K562 (cell line): ENCODE measurements around the gene HLTF. TPM values are rescaled to one million over a fixed set of nuclear protein-coding genes. Genes with fewer than 3 reads are reported as not detected.

Experiments used
- ATAC-seq: fragments of 200-7000 bp; cut with Tn5 transposase; 3 replicates; pipeline ENCODE4 v1.9.1; 2020; ENCODE audit warnings: moderate library complexity
- BruUV-seq: library from RNA; stranded (reverse); fragments of 400-500 nt; replicated peaks from 2 replicates; lab custom pipeline; 2021; lab: Mats Ljungman, UMichigan
- CTCF ChIA-PET: fragments of 300-600 bp; formaldehyde crosslinking; extraction: SDS; loops from one replicate; lab custom pipeline; 2021; ENCODE audit warnings: low intra/inter-chr PET ratio; lab: Yijun Ruan, JAX
- POLR2A ChIA-PET: fragments of 300-600, 350-650 bp; sonication (Branson Sonifier 250); formaldehyde crosslinking; extraction: SDS; loops from one replicate; lab custom pipeline; 2021; ENCODE audit warnings: antibody characterized with exemption, inconsistent platforms; lab: Yijun Ruan, JAX
- DNase-seq, 4 experiments: peaks; one replicate each; pipeline versions ENCODE4 v3.0.0 to v3.0.0-alpha.2; 2011 to 2018; ENCODE audit warnings: low spot score in 3 of 4, mixed read lengths in 3 of 4; ENCODE audit errors: extremely low read depth in 1 of 4
- FAIRE-seq: peaks from 2 replicates; lab custom pipeline; 2011; peaks lifted over from hg19 to GRCh38; lab: Jason Lieb, UNC
- H2AFZ ChIP-seq: 2 replicates; pipeline ENCODE4 v1.6.0; 2011; ENCODE audit warnings: low read depth, low read length, control low read depth, inconsistent platforms
- H3K27ac ChIP-seq: fragments of 200-600 bp; 3 replicates; pipeline ENCODE4 v1.8.0; 2011; ENCODE audit warnings: low read depth, mild to moderate bottlenecking, control low read depth, inconsistent platforms, low read length, moderate library complexity, mixed read lengths; ENCODE audit errors: extremely low read depth
- H3K27me3 ChIP-seq, 2 experiments: fragments of 300-600 bp in 1 of 2; 2 replicates in 1 of 2; 3 replicates in 1 of 2; pipeline versions ENCODE4 v1.6.0 to v1.8.0; 2011; ENCODE audit warnings: inconsistent platforms in 2 of 2, low read length in 2 of 2, mild to moderate bottlenecking in 1 of 2, mixed read lengths in 1 of 2, moderate library complexity in 1 of 2; ENCODE audit not compliant: control insufficient read depth in 2 of 2, insufficient read depth in 2 of 2
- H3K36me3 ChIP-seq: fragments of 300-600 bp; 3 replicates; pipeline ENCODE4 v1.8.0; 2011; ENCODE audit warnings: mild to moderate bottlenecking, low read length, inconsistent platforms; ENCODE audit not compliant: control insufficient read depth, insufficient read depth
- H3K4me1 ChIP-seq, 2 experiments: fragments of 200-600 bp in 1 of 2; replicated peaks in 1 of 2; 2 replicates in 1 of 2; 3 replicates in 1 of 2; pipeline versions ENCODE4 v1.5.1 to v1.8.0; 2011; ENCODE audit warnings: inconsistent platforms in 2 of 2, low read length in 2 of 2, mild to moderate bottlenecking in 1 of 2, mixed read lengths in 1 of 2, moderate library complexity in 1 of 2; ENCODE audit not compliant: control insufficient read depth in 2 of 2, insufficient read depth in 2 of 2
- H3K4me2 ChIP-seq: 2 replicates; pipeline ENCODE4 v1.6.1; 2011; ENCODE audit warnings: low read length, control low read depth, inconsistent platforms, mixed read lengths; ENCODE audit not compliant: insufficient read depth
- H3K4me3 ChIP-seq: fragments of 200-600 bp; sonication (generic), shearing (Covaris generic); 2 replicates; pipeline ENCODE4 v1.5.1; 2016; ENCODE audit warnings: control low read depth, inconsistent platforms
- H3K79me2 ChIP-seq: fragments of 200-600 bp; 3 replicates; pipeline ENCODE4 v1.8.0; 2011; ENCODE audit warnings: low read length, inconsistent platforms; ENCODE audit not compliant: control insufficient read depth, insufficient read depth
- H3K9ac ChIP-seq, 2 experiments: 2 replicates each; pipeline versions ENCODE4 v1.6.0 to v1.6.1; 2011; ENCODE audit warnings: low read depth in 2 of 2, low read length in 2 of 2, control low read depth in 1 of 2, inconsistent platforms in 1 of 2, mild to moderate bottlenecking in 1 of 2, mixed read lengths in 1 of 2; ENCODE audit not compliant: insufficient read depth in 1 of 2
- H3K9me1 ChIP-seq: one replicate; pipeline ENCODE4 v1.6.0; 2011; ENCODE audit warnings: inconsistent platforms, mild to moderate bottlenecking, low read length, moderate library complexity; ENCODE audit not compliant: control insufficient read depth, insufficient read depth
- H3K9me3 ChIP-seq: replicated peaks from 2 replicates; pipeline ENCODE4 v1.5.1; 2011; ENCODE audit warnings: low read depth, low read length, inconsistent platforms; ENCODE audit not compliant: control insufficient read depth, insufficient read depth
- H4K20me1 ChIP-seq: replicated peaks from 2 replicates; pipeline ENCODE4 v1.6.1; 2011; ENCODE audit warnings: low read length, inconsistent platforms, mixed read lengths; ENCODE audit not compliant: control insufficient read depth, insufficient read depth
- COPS2 ChIP-seq: fragments of 450-650 bp; conservative IDR thresholded peaks from 2 replicates; pipeline ENCODE4 v1.6.1; 2016; ENCODE audit warnings: mild to moderate bottlenecking, moderate library complexity
- NRF1 ChIP-seq, 2 experiments: fragments of 450-650 bp; IDR thresholded peaks in 1 of 2; conservative IDR thresholded peaks in 1 of 2; 2 replicates each; pipeline ENCODE4 v1.6.1; 2014; ENCODE audit warnings: mild to moderate bottlenecking in 2 of 2
- PHB ChIP-seq: fragments of 250-450 bp; sonication (Bioruptor Pico); IDR thresholded peaks from 2 replicates; pipeline ENCODE4 v1.5.0; 2021
- RAD21 ChIP-seq, 2 experiments: fragments of 250-450 bp in 1 of 2; fragments of 450-650 bp in 1 of 2; sonication (Bioruptor Pico) in 1 of 2; formaldehyde crosslinking in 1 of 2; IDR thresholded peaks in 1 of 2; conservative IDR thresholded peaks in 1 of 2; 2 replicates each; pipeline versions ENCODE4 v1.4.0 to v1.8.0; 2020 to 2022; ENCODE audit warnings: mild to moderate bottlenecking in 2 of 2, moderate library complexity in 1 of 2
- THRB ChIP-seq: fragments of 450-650 bp; formaldehyde crosslinking; conservative IDR thresholded peaks from 2 replicates; pipeline ENCODE4 v1.4.0; 2022; ENCODE audit warnings: mild to moderate bottlenecking, missing genetic modification characterization
- ZBTB34 ChIP-seq: fragments of 250-450 bp; sonication (Bioruptor Pico); IDR thresholded peaks from 2 replicates; pipeline ENCODE4 v1.8.0; 2021; ENCODE audit warnings: mild to moderate bottlenecking, moderate library complexity
- ZBTB49 ChIP-seq: sonication (generic); formaldehyde crosslinking; IDR thresholded peaks from 2 replicates; pipeline ENCODE4 v1.8.0; 2022; ENCODE audit warnings: missing genetic modification reagents, mild to moderate bottlenecking, borderline replicate concordance
- ZFP91 ChIP-seq: sonication (generic); formaldehyde crosslinking; IDR thresholded peaks from 2 replicates; pipeline ENCODE4 v1.8.0; 2022; ENCODE audit warnings: mild to moderate bottlenecking, missing genetic modification reagents
- ZNF212 ChIP-seq: fragments of 450-650 bp; formaldehyde crosslinking; IDR thresholded peaks from 2 replicates; pipeline ENCODE4 v1.4.0; 2020; ENCODE audit warnings: mild to moderate bottlenecking
- ZNF24 ChIP-seq: fragments of 450-650 bp; IDR thresholded peaks from 2 replicates; pipeline ENCODE4 v1.6.1; 2016
- ZNF436 ChIP-seq: fragments of 250-450, 450-650 bp; sonication (Bioruptor Pico); formaldehyde crosslinking; IDR thresholded peaks from 2 replicates; pipeline ENCODE4 v1.7.0; 2020; ENCODE audit warnings: mild to moderate bottlenecking
- ZNF444 ChIP-seq: fragments of 250-450 bp; sonication (Bioruptor Pico); IDR thresholded peaks from 2 replicates; pipeline ENCODE4 v1.4.0; 2020; ENCODE audit warnings: mild to moderate bottlenecking, moderate library complexity
- WGBS: fragments of 100-300 bp; shearing (Covaris generic); methylation state at CpG from one replicate; pipeline ENCODE4 v1.1.6; 2016; ENCODE audit warnings: low coverage, mixed read lengths; ENCODE audit not compliant: insufficient coverage; ENCODE audit errors: missing lambda C conversion rate; 5-methylcytosine and 5-hydroxymethylcytosine counted together
- in situ Hi-C: fragments of 300-500 bp; cut with MboI; formaldehyde crosslinking; loops from 4 replicates; pipeline ENCODE4 v1.15.0; 2018; ENCODE audit warnings: inconsistent platforms, mixed read lengths
- intact Hi-C: fragments of 100-400 bp; cut with micrococcal nuclease; formaldehyde crosslinking; loops from 2 replicates; pipeline ENCODE4 v1.14.2; 2022
- polyA plus RNA-seq, 8 experiments: library from polyadenylated mRNA; depleted of rRNA in 4 of 8; stranded (reverse) in 5 of 8; unstranded in 3 of 8; fragments of >200 nt; fragmentation: Nextera tagmentation in 2 of 8; fragmentation: Illumina TruSeq in 1 of 8; extraction: Ambion mirVana in 2 of 8; extraction: Trizol in 1 of 8; gene quantifications; 2 replicates each; pipeline versions ENCODE4 v1.2.1 to v1.2.3, GENCODE V29; 2011 to 2014; ENCODE audit warnings: inconsistent platforms in 1 of 8, missing spikeins in 1 of 8
- total RNA-seq, 7 experiments: library from RNA; depleted of rRNA in 6 of 7; stranded (reverse); fragments of >200 nt in 6 of 7; fragmentation: Illumina TruSeq in 2 of 7; extraction: Trizol in 2 of 7; gene quantifications; 2 replicates each; pipeline versions ENCODE4 v1.2.1 to v1.2.3, GENCODE V29; 2011 to 2021; ENCODE audit warnings: low replicate concordance in 1 of 7

Gene HLTF
- total and polyA plus RNA-seq, 9 of the 15 experiments (the other 6 are each of a cell fraction or from before 2014, with no cell fraction given), result 35.1 to 82.4 (median 50.4) TPM

- TF ChIP-seq ZBTB34 (CRISPR knock-in tag) (no peak), RAD21 (CRISPR knock-in tag; conservative IDR thresholded peaks at IDR 0.05 in 1 of 2, IDR thresholded peaks at IDR 0.05 in 1 of 2) (peak; percentile 97)
- TF ChIP-seq, all 486 proteins: peak for 6
Measured at GRCh38 chr3:149120051-149120972, 34.0 kb upstream of the HLTF start (continued).

- WGBS, result 5% methylated on average over 1 of the region's 1 CpG
- no peak for DNase-seq
- POLR2A ChIA-PET, result interaction anchor here (2.1 kb wide), 1 partner anchor 10 kb away, joined by 12 read pairs; the partner anchor contains the start of gene HPS3
- TF ChIP-seq ZBTB49 (CRISPR knock-in tag) (no peak), PHB (no peak), ZNF436 (CRISPR knock-in tag) (no peak), THRB (CRISPR knock-in tag) (no peak), ZNF212 (CRISPR knock-in tag) (no peak), ZNF24 (no peak), COPS2 (no peak), NRF1 (conservative IDR thresholded peaks at IDR 0.05 in 1 of 2, IDR thresholded peaks at IDR 0.05 in 1 of 2) (no peak), ZNF444 (CRISPR knock-in tag) (no peak), ZFP91 (CRISPR knock-in tag) (no peak)
Measured at GRCh38 chr3:149119466-149119865, 33.1 kb upstream of the HLTF start.

More at GRCh38 chr3:149119466-149119865, 33.1 kb upstream of the HLTF start:
- Histone ChIP-seq H3K9me3 (no peaks in the 10 kb centered on the region), H3K4me1 (no peaks in the 10 kb centered on the region), H2AFZ (no peak overlapping the region), H3K36me3 (no peaks in the 10 kb centered on the region), H3K27ac (no peak overlapping the region), H3K27me3 (peaks cover 0 to 8% of the 10 kb centered on the region in 2 experiments; a peak in 2 of 5 replicates), H3K79me2 (no peaks in the 10 kb centered on the region), H3K9ac (no peak overlapping the region), H3K4me3 (no peak overlapping the region), H3K4me2 (no peak overlapping the region), H4K20me1 (no peaks in the 10 kb centered on the region), H3K9me1 (no peaks in the 10 kb centered on the region)
- intact Hi-C loops, result no loop called here
- BruUV-seq, result no TSS peak
- CTCF ChIA-PET, result interaction anchor here (0.6 to 9.6 kb wide), 6 partner anchors 129 to 209 kb away, joined by 3 to 210 read pairs (median 3); no protein-coding TSS in a partner anchor
- FAIRE-seq, result no peak
- ATAC-seq, result no peak
- in situ Hi-C loops, result loop anchor here (5.0 to 10.0 kb wide), 2 partner anchors 153 to 365 kb away; no protein-coding TSS in a partner anchor
